HCT116 (cell line): Measurements from ENCODE around the gene FLVCR2. TPM values are rescaled to one million over a fixed set of nuclear protein-coding genes. Genes with fewer than 3 reads are reported as not detected.

Source experiments
- ATAC-seq: fragments of 200-7000 bp; cut with Tn5 transposase; 2 replicates; pipeline ENCODE4 v1.9.1; 2020; ENCODE audit warnings: mild to moderate bottlenecking, moderate library complexity
- BruUV-seq: library from RNA; stranded (reverse); fragments of 400-500 nt; replicated peaks from 2 replicates; lab custom pipeline; 2021; lab: Mats Ljungman, UMichigan
- CTCF ChIA-PET: fragments of 300-600 bp; sonication (Branson Sonifier 250); formaldehyde crosslinking; loops from one replicate; lab custom pipeline; 2021; ENCODE audit warnings: antibody characterized with exemption; lab: Charles Lee
- POLR2A ChIA-PET: fragments of 300-600, 350-600 bp; sonication (Branson Sonifier 250); formaldehyde crosslinking; loops from one replicate; lab custom pipeline; 2021; ENCODE audit warnings: antibody characterized with exemption; lab: Charles Lee
- RAD21 ChIA-PET, 2 experiments: fragments of 300-600 bp; sonication (Branson Sonifier 250); formaldehyde crosslinking; loops; one replicate each; lab custom pipeline; 2023; ENCODE audit warnings: low total read pairs in 2 of 2; ENCODE audit not compliant: uncharacterized antibody in 2 of 2, unreplicated experiment in 2 of 2, low non-redundant PET in 1 of 2; lab: Charles Lee
- DNase-seq: peaks from one replicate; pipeline ENCODE4 v3.0.0-alpha.2; 2010; ENCODE audit warnings: low read depth, low spot score
- H2AFZ ChIP-seq: fragments of 200-600 bp; shearing (Covaris generic), sonication (generic); 2 replicates; pipeline ENCODE4 v1.6.1; 2017; ENCODE audit warnings: low read depth, mixed run types, mixed read lengths, antibody characterized with exemption, low read length; ENCODE audit not compliant: poor library complexity, severe bottlenecking
- H3K27ac ChIP-seq: 2 replicates; pipeline ENCODE4 v1.5.1; 2012; ENCODE audit warnings: low read depth, low read length
- H3K27me3 ChIP-seq: fragments of 200-600 bp; sonication (generic); 2 replicates; pipeline ENCODE4 v1.6.1; 2016; ENCODE audit warnings: mixed run types, low read length, mixed read lengths; ENCODE audit not compliant: insufficient read depth
- H3K36me3 ChIP-seq, 2 experiments: fragments of 200-500 bp in 1 of 2; fragments of 200-600 bp in 1 of 2; sonication (Bioruptor generic) in 1 of 2; sonication (generic) in 1 of 2; 2 replicates each; pipeline versions ENCODE4 v1.5.1 to v1.6.1; 2014 to 2016; ENCODE audit warnings: low read length in 2 of 2, inconsistent platforms in 1 of 2, mixed read lengths in 1 of 2, mixed run types in 1 of 2; ENCODE audit not compliant: insufficient read depth in 2 of 2, control insufficient read depth in 1 of 2
- H3K4me1 ChIP-seq, 2 experiments: fragments of 200-600 bp in 1 of 2; sonication (generic) in 1 of 2; 2 replicates each; pipeline versions ENCODE4 v1.5.1 to v1.6.1; 2012 to 2017; ENCODE audit warnings: low read length in 2 of 2, inconsistent platforms in 1 of 2, mild to moderate bottlenecking in 1 of 2, mixed read lengths in 1 of 2, mixed run types in 1 of 2, moderate library complexity in 1 of 2; ENCODE audit not compliant: insufficient read depth in 2 of 2, control insufficient read depth in 1 of 2
- H3K4me2 ChIP-seq: fragments of 200-600 bp; sonication (generic); 2 replicates; pipeline ENCODE4 v1.6.1; 2017; ENCODE audit warnings: mixed run types, low read length, mixed read lengths
- H3K4me3 ChIP-seq, 2 experiments: fragments of 200-600 bp in 1 of 2; sonication (generic) in 1 of 2; replicated peaks in 1 of 2; 2 replicates each; pipeline ENCODE4 v1.5.1; 2011 to 2016; ENCODE audit warnings: low read length in 2 of 2, control low read depth in 1 of 2, low read depth in 1 of 2, mild to moderate bottlenecking in 1 of 2, mixed read lengths in 1 of 2, mixed run types in 1 of 2
- H3K79me2 ChIP-seq: fragments of 200-600 bp; sonication (generic); 2 replicates; pipeline ENCODE4 v1.6.1; 2017; ENCODE audit warnings: mild to moderate bottlenecking, mixed run types, low read length, moderate library complexity, mixed read lengths; ENCODE audit not compliant: insufficient read depth
- H3K9ac ChIP-seq: fragments of 200-600 bp; sonication (generic); 2 replicates; pipeline ENCODE4 v1.6.1; 2016; ENCODE audit warnings: low read length, mixed read lengths
- H3K9me2 ChIP-seq: fragments of 200-600 bp; sonication (generic), shearing (Covaris generic); 2 replicates; pipeline ENCODE4 v1.6.1; 2017; ENCODE audit warnings: mixed run types, mild to moderate bottlenecking, moderate library complexity; ENCODE audit not compliant: insufficient read depth
- H3K9me3 ChIP-seq, 2 experiments: fragments of 200-500 bp in 1 of 2; fragments of 200-600 bp in 1 of 2; sonication (Bioruptor generic) in 1 of 2; sonication (generic) in 1 of 2; 2 replicates each; pipeline ENCODE4 v1.6.1; 2014 to 2017; ENCODE audit warnings: low read length in 2 of 2, mixed read lengths in 2 of 2, inconsistent platforms in 1 of 2, low read depth in 1 of 2, mild to moderate bottlenecking in 1 of 2, mixed run types in 1 of 2, moderate library complexity in 1 of 2; ENCODE audit not compliant: control insufficient read depth in 1 of 2, insufficient read depth in 1 of 2
- H4K20me1 ChIP-seq: fragments of 200-600 bp; sonication (generic), shearing (Covaris generic); 2 replicates; pipeline ENCODE4 v1.6.1; 2017; ENCODE audit warnings: mixed run types, mild to moderate bottlenecking, moderate library complexity; ENCODE audit not compliant: insufficient read depth
- CBX3 ChIP-seq: IDR thresholded peaks from 2 replicates; pipeline ENCODE4 v1.6.1; 2012; ENCODE audit warnings: low read depth
- ELF1 ChIP-seq: IDR thresholded peaks from 2 replicates; pipeline ENCODE4 v1.6.1; 2012; ENCODE audit warnings: low read depth, borderline replicate concordance
- EZH2phosphoT487 ChIP-seq: fragments of 200-600 bp; IDR thresholded peaks from 2 replicates; pipeline ENCODE4 v1.6.1; 2018; ENCODE audit warnings: antibody characterized with exemption, borderline replicate concordance
- MAX ChIP-seq: IDR thresholded peaks from 2 replicates; pipeline ENCODE4 v1.6.1; 2012
- POLR2AphosphoS5 ChIP-seq: IDR thresholded peaks from 2 replicates; pipeline ENCODE4 v1.6.1; 2011; ENCODE audit warnings: mild to moderate bottlenecking, low read depth, low read length, moderate library complexity
- RAD21 ChIP-seq: IDR thresholded peaks from 2 replicates; pipeline ENCODE4 v1.6.1; 2012; ENCODE audit warnings: low read depth, mild to moderate bottlenecking
- REST ChIP-seq: IDR thresholded peaks from 2 replicates; pipeline ENCODE4 v1.6.1; 2012; ENCODE audit warnings: low read depth
- SIN3A ChIP-seq: IDR thresholded peaks from 2 replicates; pipeline ENCODE4 v1.6.1; 2012; ENCODE audit warnings: low read depth
- YY1 ChIP-seq: IDR thresholded peaks from 2 replicates; pipeline ENCODE4 v1.6.1; 2011; ENCODE audit warnings: low read length, low read depth, moderate library complexity, mild to moderate bottlenecking; ENCODE audit not compliant: insufficient replicate concordance; ENCODE audit errors: extremely low read depth
- ZBTB33 ChIP-seq: IDR thresholded peaks from 2 replicates; pipeline ENCODE4 v1.6.1; 2011; ENCODE audit warnings: mild to moderate bottlenecking, low read length, moderate library complexity; ENCODE audit not compliant: insufficient replicate concordance; ENCODE audit errors: extremely low read depth
- intact Hi-C: fragments of 100-400 bp; cut with micrococcal nuclease; formaldehyde crosslinking; loops from 2 replicates; pipeline ENCODE4 v1.10.0; 2022
- total RNA-seq: library from RNA; stranded (reverse); gene quantifications from one replicate; pipeline ENCODE4 v1.2.1, GENCODE V29; 2021; ENCODE audit not compliant: unreplicated experiment

FLVCR2 gene
- total RNA-seq, 1 experiment from 2014 or later: 0.84 TPM

GRCh38 chr14:75604979-75605851, 26.8 kb downstream of the FLVCR2 start:
- DNase-seq (no peak), ATAC-seq (no peak)
- ChIA-PET POLR2A (no interaction called here), CTCF (no interaction called here), RAD21 (no interaction called here)
- no peaks in the 10 kb centered on the region; a peak in 1 of 4 replicates for H3K9me3 ChIP-seq
- H3K9me2 ChIP-seq: no peaks in the 10 kb centered on the region
- BruUV-seq: no TSS peak
- H4K20me1 ChIP-seq: no peaks in the 10 kb centered on the region
- 0 out of 2 replicates have a peak, but pooled peaks cover 6% of the 10 kb centered on the region for H3K27me3 ChIP-seq
- H3K27ac ChIP-seq: no peak overlapping the region
- H3K79me2 ChIP-seq: no peaks in the 10 kb centered on the region
- no peak overlapping the region for H3K9ac ChIP-seq
- H3K4me1 ChIP-seq: peaks cover 0 to 3% of the 10 kb centered on the region in 2 experiments; a peak in 1 of 4 replicates
- intact Hi-C loops: no loop called here
- no peaks in the 10 kb centered on the region for H3K36me3 ChIP-seq
- H2AFZ ChIP-seq: no peak overlapping the region
- H3K4me2 ChIP-seq: no peak overlapping the region
- no peak overlapping the region for H3K4me3 ChIP-seq
- TF ChIP-seq SIN3A: no peak
- TF ChIP-seq RAD21: no peak

DNA sequence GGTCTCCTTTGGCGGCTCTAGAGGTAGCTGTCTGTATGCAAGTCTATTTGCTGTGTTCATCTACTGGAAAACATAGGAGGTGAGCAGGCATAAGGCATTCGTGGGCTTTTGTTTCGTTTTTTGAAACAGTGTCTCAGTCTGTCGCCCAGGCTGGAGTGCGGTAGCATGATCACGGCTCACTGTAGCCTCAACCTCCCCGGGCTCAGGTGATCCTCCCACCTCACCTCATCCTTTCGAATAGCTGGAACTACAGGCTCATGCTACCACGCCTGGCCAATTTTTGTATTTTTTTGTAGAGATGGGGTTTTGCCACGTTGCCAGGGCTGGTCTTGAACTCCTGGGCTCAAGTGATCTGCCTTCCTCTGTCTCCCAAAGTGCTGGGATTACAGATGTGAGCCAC, 27.5 kb downstream of the FLVCR2 start:
- intact Hi-C loops: no loop called here
- DNase-seq (no peak), ATAC-seq (no peak)
- H2AFZ ChIP-seq: no peak overlapping the region
- H3K9me3 ChIP-seq: no peaks in the 10 kb centered on the region; a peak in 1 of 4 replicates
- no peak overlapping the region for H3K4me3 ChIP-seq
- H3K27ac ChIP-seq: no peak overlapping the region
- no peaks in the 10 kb centered on the region for H3K79me2 ChIP-seq
- peaks cover 0 to 3% of the 10 kb centered on the region in 2 experiments; a peak in 1 of 4 replicates for H3K4me1 ChIP-seq
- no peak overlapping the region for H3K9ac ChIP-seq
- H4K20me1 ChIP-seq: no peaks in the 10 kb centered on the region
- no peaks in the 10 kb centered on the region for H3K36me3 ChIP-seq
- CTCF ChIA-PET: no interaction called here
- H3K4me2 ChIP-seq: no peak overlapping the region
- RAD21 ChIA-PET: no interaction called here
- no peaks in the 10 kb centered on the region for H3K9me2 ChIP-seq
- POLR2A ChIA-PET: no interaction called here
- no TSS peak for BruUV-seq
- 0 out of 2 replicates have a peak, but pooled peaks cover 6% of the 10 kb centered on the region for H3K27me3 ChIP-seq
- TF ChIP-seq ELF1 (no peak), MAX (no peak), RAD21 (no peak), REST (no peak), YY1 (no peak), POLR2AphosphoS5 (no peak), ZBTB33 (no peak), CBX3 (no peak), EZH2phosphoT487 (no peak)
